ENCODE results near the gene LDLRAD2.
"Not testable (repeated sequence)": the region's sequence is repeated elsewhere in the genome, so short reads cannot be mapped to it uniquely, and the experiment has no call there.

LDLRAD2 gene

GRCh38 chr1:21811875-21812305, at the start of gene LDLRAD2:
LDLRAD2 (plus strand) TSS chr1:21812265; CDS start chr1:21812452, 187 bp downstream.
- no peak for DNase-seq

- no peak for DNase-seq
Measured at GRCh38 chr1:21763236-21763635, 48.8 kb upstream of the LDLRAD2 start.

- DNase-seq, result no peak
Measured at GRCh38 chr1:21763694-21764419, 48.2 kb upstream of the LDLRAD2 start.

GRCh38 chr1:21764615-21765423, 47.2 kb upstream of the LDLRAD2 start:
- no peak for DNase-seq

GRCh38 chr1:21766210-21766609, 45.9 kb upstream of the LDLRAD2 start:
- DNase-seq, result no peak

GRCh38 chr1:21767106-21767505, 45.0 kb upstream of the LDLRAD2 start:
- DNase-seq, result not testable (repeated sequence)

GRCh38 chr1:21770201-21770600, 41.9 kb upstream of the LDLRAD2 start:
- DNase-seq, result no peak

GRCh38 chr1:21770602-21771001, 41.5 kb upstream of the LDLRAD2 start:
- not testable (repeated sequence) for DNase-seq

- not testable (repeated sequence) for DNase-seq
Measured at GRCh38 chr1:21771672-21772071, 40.4 kb upstream of the LDLRAD2 start.

GRCh38 chr1:21773585-21773984, 38.5 kb upstream of the LDLRAD2 start:
- DNase-seq, result peak; percentile 9

GRCh38 chr1:21774835-21775549, 37.1 kb upstream of the LDLRAD2 start:
- no peak for DNase-seq

- DNase-seq, result no peak
Measured at GRCh38 chr1:21775550-21775914, 36.5 kb upstream of the LDLRAD2 start.

- no peak for DNase-seq
Measured at GRCh38 chr1:21775985-21776562, 36.0 kb upstream of the LDLRAD2 start.

- DNase-seq, result not testable (repeated sequence)
Measured at GRCh38 chr1:21776925-21777324, 35.1 kb upstream of the LDLRAD2 start.

- no peak for DNase-seq
Measured at GRCh38 chr1:21778405-21778727, 33.7 kb upstream of the LDLRAD2 start.

GRCh38 chr1:21779613-21780521, 32.2 kb upstream of the LDLRAD2 start:
- no peak for DNase-seq

- DNase-seq, result no peak
Measured at GRCh38 chr1:21781815-21782348, 30.2 kb upstream of the LDLRAD2 start.

GRCh38 chr1:21782349-21782867, 29.7 kb upstream of the LDLRAD2 start:
- peak; percentile 43 for DNase-seq

- DNase-seq, result peak; percentile 97
Measured at GRCh38 chr1:21782868-21783678, 29.0 kb upstream of the LDLRAD2 start, which contains the start of gene USP48. USP48 (minus strand) TSS chr1:21783149; CDS start chr1:21782957, 192 bp downstream.

Data from CD4-positive, alpha-beta T cell treated with Interleukin-6 for 4 hours (primary cell).